CD14-positive monocyte (primary cell): ENCODE data around the gene ERC1. TPM values are rescaled to one million over a fixed set of nuclear protein-coding genes. Genes with fewer than 3 reads are reported as not detected.

ENCODE experiments used
- DNase-seq, 3 donors: peaks; one replicate each; pipeline ENCODE4 v3.0.0-alpha.2; 2011 to 2022
- H2AFZ ChIP-seq: 2 replicates; pipeline ENCODE4 v1.6.0; 2012; ENCODE audit warnings: mild to moderate bottlenecking, low read depth, low read length, inconsistent platforms; ENCODE audit not compliant: insufficient read depth, poor library complexity, severe bottlenecking
- H3K27ac ChIP-seq, 2 donors: 1 replicate in 1 of 2; 2 replicates in 1 of 2; pipeline ENCODE4 v1.5.1; 2012 to 2013; ENCODE audit warnings: low read length in 2 of 2, control low read depth in 1 of 2, inconsistent platforms in 1 of 2, low read depth in 1 of 2, mild to moderate bottlenecking in 1 of 2
- H3K27me3 ChIP-seq, 2 donors: one replicate each; pipeline versions ENCODE4 v1.6.0 to v1.6.1; 2011 to 2013; ENCODE audit warnings: low read length in 2 of 2; ENCODE audit not compliant: control insufficient read depth in 2 of 2, insufficient read depth in 2 of 2
- H3K36me3 ChIP-seq, 2 donors: replicated peaks in 1 of 2; 1 replicate in 1 of 2; 2 replicates in 1 of 2; pipeline versions ENCODE4 v1.5.1 to v1.6.1; 2012 to 2013; ENCODE audit warnings: low read length in 2 of 2, control low read depth in 1 of 2, inconsistent platforms in 1 of 2, mild to moderate bottlenecking in 1 of 2; ENCODE audit not compliant: insufficient read depth in 2 of 2, control insufficient read depth in 1 of 2
- H3K4me1 ChIP-seq, 2 donors: 1 replicate in 1 of 2; 2 replicates in 1 of 2; pipeline versions ENCODE4 v1.5.1 to v1.6.1; 2012 to 2013; ENCODE audit warnings: low read length in 2 of 2, control low read depth in 1 of 2, inconsistent platforms in 1 of 2, mild to moderate bottlenecking in 1 of 2, moderate library complexity in 1 of 2; ENCODE audit not compliant: insufficient read depth in 2 of 2, control insufficient read depth in 1 of 2
- H3K4me2 ChIP-seq: replicated peaks from 2 replicates; pipeline ENCODE3; 2012; ENCODE audit warnings: low read length, moderate library complexity, mild to moderate bottlenecking; ENCODE audit not compliant: poor library complexity, severe bottlenecking; ENCODE audit errors: extremely low read depth
- H3K4me3 ChIP-seq, 3 experiments: fragments of 200-600 bp in 1 of 3; sonication (generic) in 1 of 3; replicated peaks in 1 of 3; 1 replicate in 2 of 3; 2 replicates in 1 of 3; pipeline ENCODE4 v1.5.1; 2011 to 2013; ENCODE audit warnings: low read length in 3 of 3, mild to moderate bottlenecking in 3 of 3, control low read depth in 2 of 3, low read depth in 2 of 3, inconsistent platforms in 1 of 3, moderate library complexity in 1 of 3
- H3K79me2 ChIP-seq: 2 replicates; pipeline ENCODE4 v1.6.0; 2012; ENCODE audit warnings: mild to moderate bottlenecking, control low read depth, inconsistent platforms, low read length, moderate library complexity; ENCODE audit not compliant: insufficient read depth
- H3K9ac ChIP-seq: 2 replicates; pipeline ENCODE4 v1.6.0; 2017; ENCODE audit warnings: low read length, mild to moderate bottlenecking; ENCODE audit not compliant: insufficient read depth, poor library complexity, severe bottlenecking
- H3K9me3 ChIP-seq, 2 donors: replicated peaks in 1 of 2; 1 replicate in 1 of 2; 2 replicates in 1 of 2; pipeline versions ENCODE4 v1.5.1 to v1.6.1; 2012 to 2013; ENCODE audit warnings: low read length in 2 of 2, control low read depth in 1 of 2; ENCODE audit not compliant: control insufficient read depth in 1 of 2, insufficient read depth in 1 of 2
- H4K20me1 ChIP-seq: 2 replicates; pipeline ENCODE4 v1.6.0; 2012; ENCODE audit warnings: mild to moderate bottlenecking, low read length, control low read depth, moderate library complexity; ENCODE audit not compliant: insufficient read depth
- H3K27ac Mint-ChIP-seq, 7 donors: one replicate each; pipeline ENCODE4 v1.8.0; 2020; ENCODE audit warnings: mild to moderate bottlenecking in 7 of 7, mixed read lengths in 7 of 7, moderate library complexity in 6 of 7, inconsistent platforms in 2 of 7
- H3K27me3 Mint-ChIP-seq, 3 donors: one replicate each; pipeline ENCODE4 v1.8.0; 2021 to 2022; ENCODE audit warnings: low read depth in 3 of 3, mild to moderate bottlenecking in 3 of 3, mixed read lengths in 3 of 3, moderate library complexity in 3 of 3, inconsistent platforms in 1 of 3
- H3K36me3 Mint-ChIP-seq, 2 donors: one replicate each; pipeline ENCODE4 v1.8.0; 2020; ENCODE audit warnings: mixed read lengths in 2 of 2, inconsistent platforms in 1 of 2, mild to moderate bottlenecking in 1 of 2
- H3K4me1 Mint-ChIP-seq: one replicate; pipeline ENCODE4 v1.8.0; 2020; ENCODE audit warnings: mild to moderate bottlenecking, mixed read lengths
- H3K4me3 Mint-ChIP-seq, 2 donors: one replicate each; pipeline ENCODE4 v1.8.0; 2020; ENCODE audit warnings: mild to moderate bottlenecking in 2 of 2, mixed read lengths in 2 of 2, moderate library complexity in 1 of 2
- H3K9me3 Mint-ChIP-seq, 7 donors: one replicate each; pipeline ENCODE4 v1.8.0; 2020 to 2022; ENCODE audit warnings: mixed read lengths in 7 of 7, mild to moderate bottlenecking in 6 of 7, moderate library complexity in 6 of 7, inconsistent platforms in 2 of 7
- WGBS: methylation state at CpG from one replicate; pipeline ENCODE4 v1.1.5; 2013; ENCODE audit warnings: missing lambda C conversion rate; ENCODE audit not compliant: insufficient coverage; 5-methylcytosine and 5-hydroxymethylcytosine counted together
- intact Hi-C, 2 donors: fragments of 100-400 bp; cut with micrococcal nuclease; formaldehyde crosslinking; loops; one replicate each; pipeline versions ENCODE4 v1.15.0 to v1.15.1; 2023
- polyA plus RNA-seq, 3 donors: library from polyadenylated mRNA; depleted of rRNA in 1 of 3; unstranded in 2 of 3; stranded (reverse) in 1 of 3; fragments of 300-500 nt in 2 of 3; fragments of >200 nt in 1 of 3; fragmentation: Illumina TruSeq in 2 of 3; gene quantifications; 1 replicate in 2 of 3; 2 replicates in 1 of 3; pipeline ENCODE4 v1.2.3, GENCODE V29; 2012 to 2021
- TF ChIP-seq, protein P1 (sequence below): fragments of 200-600 bp; IDR thresholded peaks from one replicate; pipeline ENCODE4 v1.8.0; 2022; ENCODE audit warnings: antibody characterized with exemption, mild to moderate bottlenecking

Gene ERC1
- polyA plus RNA-seq, 3 donors, result 4.0 to 14.3 (median 5.1) TPM

DNA sequence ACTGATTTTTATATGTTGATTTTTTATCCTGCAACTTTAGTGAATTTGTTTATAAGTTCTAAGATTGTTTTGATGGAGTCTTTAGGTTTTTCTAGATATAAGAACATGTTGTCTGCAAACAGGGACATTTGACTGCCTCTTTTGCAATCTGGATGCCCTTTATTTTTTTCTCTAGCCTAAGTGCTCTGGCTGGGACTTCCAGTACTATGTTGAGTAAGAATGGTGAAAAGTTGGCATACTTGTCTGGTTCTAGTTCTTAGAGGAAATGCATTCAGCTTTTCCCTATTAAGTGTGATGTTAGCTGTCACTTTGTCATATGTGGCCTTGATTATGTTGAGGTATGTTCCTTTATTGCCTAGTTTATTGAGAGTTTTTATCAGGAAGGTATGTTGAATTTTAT is 68.1 kb downstream of the ERC1 start:
- Histone ChIP-seq H3K4me3 (no peak overlapping the region), H3K9ac (no peak overlapping the region), H3K27ac (no peak overlapping the region), H3K9me3 (peaks cover 19% of the 10 kb centered on the region in 2 donors), H3K36me3 (peaks cover 0 to 7% of the 10 kb centered on the region in 2 donors), H3K27me3 (no peaks in the 10 kb centered on the region), H4K20me1 (no peaks in the 10 kb centered on the region), H3K79me2 (peaks cover 45% of the 10 kb centered on the region), H2AFZ (no peak overlapping the region), H3K4me2 (no peak overlapping the region), H3K4me1 (no peaks in the 10 kb centered on the region)
- no peak for DNase-seq
- intact Hi-C loops, result no loop called here
- Mint-ChIP-seq H3K4me3 (no peak overlapping the region), H3K27ac (no peak overlapping the region), H3K27me3 (no peaks in the 10 kb centered on the region), H3K9me3 (peaks cover 29 to 43% (median 36%) of the 10 kb centered on the region in 7 donors), H3K36me3 (peaks cover 26 to 58% of the 10 kb centered on the region in 2 donors), H3K4me1 (peaks cover 2% of the 10 kb centered on the region)
- TF ChIP-seq, protein P1, sequence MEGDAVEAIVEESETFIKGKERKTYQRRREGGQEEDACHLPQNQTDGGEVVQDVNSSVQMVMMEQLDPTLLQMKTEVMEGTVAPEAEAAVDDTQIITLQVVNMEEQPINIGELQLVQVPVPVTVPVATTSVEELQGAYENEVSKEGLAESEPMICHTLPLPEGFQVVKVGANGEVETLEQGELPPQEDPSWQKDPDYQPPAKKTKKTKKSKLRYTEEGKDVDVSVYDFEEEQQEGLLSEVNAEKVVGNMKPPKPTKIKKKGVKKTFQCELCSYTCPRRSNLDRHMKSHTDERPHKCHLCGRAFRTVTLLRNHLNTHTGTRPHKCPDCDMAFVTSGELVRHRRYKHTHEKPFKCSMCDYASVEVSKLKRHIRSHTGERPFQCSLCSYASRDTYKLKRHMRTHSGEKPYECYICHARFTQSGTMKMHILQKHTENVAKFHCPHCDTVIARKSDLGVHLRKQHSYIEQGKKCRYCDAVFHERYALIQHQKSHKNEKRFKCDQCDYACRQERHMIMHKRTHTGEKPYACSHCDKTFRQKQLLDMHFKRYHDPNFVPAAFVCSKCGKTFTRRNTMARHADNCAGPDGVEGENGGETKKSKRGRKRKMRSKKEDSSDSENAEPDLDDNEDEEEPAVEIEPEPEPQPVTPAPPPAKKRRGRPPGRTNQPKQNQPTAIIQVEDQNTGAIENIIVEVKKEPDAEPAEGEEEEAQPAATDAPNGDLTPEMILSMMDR, result no peak

DNA sequence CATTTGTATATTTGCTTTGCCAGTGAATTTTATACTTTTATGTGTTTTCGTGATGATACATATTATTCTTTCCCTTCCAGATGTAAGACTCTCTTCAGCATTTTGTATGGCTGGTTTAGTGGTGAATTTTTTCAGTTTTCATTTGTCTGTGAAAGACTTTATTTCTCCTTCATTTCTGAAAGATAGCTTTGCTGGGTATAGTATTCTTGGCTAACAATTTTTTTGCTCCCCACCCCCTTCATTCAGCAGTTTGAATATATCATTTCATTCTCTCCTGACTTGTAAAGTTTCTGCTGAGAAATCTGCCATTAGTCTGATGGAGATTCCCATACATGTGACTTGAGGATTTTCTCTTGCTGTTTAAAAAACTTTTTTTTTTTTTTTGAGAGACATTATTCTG is 72.8 kb downstream of the ERC1 start:
- Mint-ChIP-seq H3K9me3 (peaks cover 27 to 52% (median 40%) of the 10 kb centered on the region in 7 donors), H3K36me3 (peaks cover 28 to 54% of the 10 kb centered on the region in 2 donors), H3K4me1 (peaks cover 5% of the 10 kb centered on the region), H3K27ac (no peak overlapping the region), H3K27me3 (no peaks in the 10 kb centered on the region), H3K4me3 (no peak overlapping the region)
- intact Hi-C loops, result no loop called here
- no CpG with 5 or more reads among the region's 1 CpG for WGBS
- Histone ChIP-seq H3K27me3 (no peaks in the 10 kb centered on the region), H3K4me3 (no peak overlapping the region), H3K9ac (no peak overlapping the region), H3K79me2 (peaks cover 39% of the 10 kb centered on the region), H3K4me2 (no peak overlapping the region), H2AFZ (no peak overlapping the region), H3K36me3 (peaks cover 0 to 11% of the 10 kb centered on the region in 2 donors), H3K27ac (no peak overlapping the region), H3K9me3 (peaks cover 24 to 25% of the 10 kb centered on the region in 2 donors), H3K4me1 (no peaks in the 10 kb centered on the region), H4K20me1 (peaks cover 12% of the 10 kb centered on the region)
- TF ChIP-seq, protein P1, result no peak
- no peak for DNase-seq
